Stimulated activated CD4-positive, alpha-beta T cell treated with anti-CD3 and anti-CD28 coated beads, Interleukin-4, amount 100 ng/mL, for 24 hours (primary cell): Measurements from ENCODE around the gene DNMT3L.
"Not testable (repeated sequence)": the region's sequence is repeated elsewhere in the genome, so short reads cannot be mapped to it uniquely, and the experiment has no call there.

Experiments
- DNase-seq: peaks from one replicate; pipeline ENCODE4 v3.0.0-alpha.2; 2020

Gene DNMT3L

GRCh38 chr21:44261675-44262295 is at the start of gene DNMT3L:
TSS of gene DNMT3L (minus strand) at chr21:44261897. CDS start at chr21:44261259, 638 bp downstream.
- DNase-seq = no peak

- DNase-seq = no peak
Measured at GRCh38 chr21:44310628-44311507, 49.2 kb upstream of the DNMT3L start.

DNA sequence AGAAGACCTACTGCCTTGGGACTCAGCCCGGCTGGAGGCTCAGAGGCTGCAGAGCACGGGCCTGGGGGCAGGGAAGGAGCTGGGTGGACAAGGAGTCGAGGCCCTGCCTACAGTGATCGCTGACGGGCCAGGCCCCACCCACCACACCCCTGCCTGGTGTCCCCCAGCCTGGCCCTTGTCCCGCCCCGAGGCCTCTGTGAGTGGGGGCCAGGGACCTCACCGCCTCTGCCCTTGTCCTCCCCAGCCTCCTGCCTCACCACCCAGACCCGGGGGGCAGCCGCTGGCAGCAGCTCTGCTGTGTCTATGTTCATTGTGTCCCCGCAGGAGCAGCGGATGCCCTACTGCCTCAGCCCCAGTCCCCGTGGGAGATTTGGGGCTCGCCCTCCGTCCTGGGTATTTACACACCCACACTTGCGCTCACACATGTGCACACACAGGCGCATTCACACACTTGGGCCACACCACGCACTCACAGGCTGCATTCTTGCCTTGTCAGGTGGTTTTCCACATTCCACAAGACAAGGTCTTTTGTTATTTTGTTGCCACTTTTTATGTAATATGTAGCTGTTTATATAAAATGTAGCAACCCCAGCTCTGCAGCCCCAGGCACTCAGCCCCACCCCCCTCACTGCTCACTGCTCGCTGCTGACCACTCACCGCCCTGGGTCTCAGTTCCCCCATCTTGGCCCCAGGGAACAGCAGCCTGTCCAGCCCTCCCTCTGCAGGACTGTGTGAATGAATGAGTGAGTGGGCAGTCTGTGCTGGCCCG is 45.4 kb upstream of the DNMT3L start:
- no peak for DNase-seq

DNA sequence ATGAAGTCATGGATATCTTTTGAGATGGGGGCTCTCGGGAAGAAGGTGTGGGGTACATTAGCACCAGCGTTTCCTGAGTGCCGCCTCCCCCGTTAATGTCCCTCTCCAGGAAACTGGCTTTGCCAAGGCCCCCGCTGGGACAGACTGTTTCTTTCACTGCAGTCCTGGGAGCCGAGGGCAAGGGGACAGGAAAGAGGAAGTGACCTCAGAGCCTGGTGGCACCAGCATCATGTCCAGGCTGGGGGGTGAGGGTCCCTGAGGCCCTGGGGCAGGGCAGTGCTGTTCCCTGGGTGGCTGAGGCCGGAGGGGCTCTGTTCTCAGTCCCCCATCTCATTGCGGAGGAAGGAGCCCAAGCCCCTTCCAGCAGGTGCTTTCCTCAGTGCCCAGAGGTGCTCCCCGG is 44.0 kb upstream of the DNMT3L start:
- no peak for DNase-seq

DNA sequence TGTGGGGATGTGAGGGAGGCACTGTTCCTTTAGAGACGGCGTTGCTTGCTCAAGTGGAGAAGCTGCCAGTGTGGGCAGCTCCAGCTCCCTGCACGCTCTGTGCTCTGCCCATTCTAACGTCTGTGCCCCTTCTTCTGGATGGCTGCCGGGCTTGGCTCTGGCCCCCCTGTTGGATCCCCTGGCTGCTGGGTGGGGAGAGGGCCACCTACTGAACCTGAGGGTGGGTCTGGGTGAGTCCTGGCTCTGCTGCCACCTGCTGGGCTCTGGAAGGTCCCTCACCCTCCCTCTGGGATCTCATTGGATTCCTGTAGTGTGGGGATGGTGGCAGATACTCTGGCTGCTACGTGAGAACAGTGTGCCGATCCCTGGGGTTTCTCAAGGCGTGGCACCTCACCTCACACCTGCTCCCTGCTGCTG is 43.2 kb upstream of the DNMT3L start:
- peak; percentile 57 for DNase-seq

GRCh38 chr21:44304011-44304616 is 42.4 kb upstream of the DNMT3L start:
- DNase-seq = no peak

DNA sequence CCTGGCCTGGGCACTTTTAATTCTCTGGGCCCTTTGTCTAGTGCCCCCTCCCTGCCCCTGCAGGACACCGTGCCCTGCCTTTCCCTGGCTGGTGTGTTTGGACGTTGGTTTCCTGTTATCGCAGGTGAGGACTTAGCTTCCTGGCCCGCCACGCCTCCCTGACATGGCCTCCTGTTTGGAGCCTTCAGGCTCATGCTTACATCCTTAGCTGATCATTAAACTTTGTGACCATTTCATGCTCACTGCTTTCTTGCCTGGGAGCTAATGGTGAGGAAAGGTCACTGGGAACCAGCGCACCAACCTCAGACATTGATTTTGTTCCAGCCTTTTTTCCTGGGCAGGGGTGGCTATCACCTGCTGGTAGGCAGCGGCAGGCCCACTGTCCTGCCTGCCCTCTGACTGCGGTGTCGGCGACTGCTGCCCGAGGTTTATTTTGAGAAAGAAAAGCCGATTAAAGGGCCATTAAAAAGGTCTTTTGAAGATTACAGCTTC is 41.8 kb upstream of the DNMT3L start:
- DNase-seq = no peak

- not testable (repeated sequence) for DNase-seq
Measured at GRCh38 chr21:44302573-44303401, 41.1 kb upstream of the DNMT3L start.

DNA sequence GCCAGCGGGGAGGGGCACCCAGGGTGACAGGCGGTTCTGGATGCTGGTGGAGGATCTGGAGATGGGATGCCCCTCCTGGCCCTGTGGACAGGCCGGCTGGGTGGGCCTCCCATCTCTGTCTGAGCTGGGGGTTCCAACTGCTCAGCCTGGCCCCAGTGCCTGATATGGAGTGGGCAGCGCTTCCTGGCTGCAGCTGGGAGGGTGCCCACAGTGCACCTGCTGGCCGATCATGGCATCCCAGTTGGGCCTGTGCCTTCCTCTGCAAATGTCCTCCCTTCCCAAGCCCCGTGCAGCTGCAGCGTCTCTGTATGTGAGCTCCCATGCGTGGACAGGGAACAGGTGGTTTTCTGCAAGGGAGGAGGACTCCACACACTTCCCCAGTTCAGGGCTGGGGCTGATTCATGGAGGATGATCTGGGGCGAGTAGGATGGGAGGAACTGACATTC is 40.3 kb upstream of the DNMT3L start:
- no peak for DNase-seq

GRCh38 chr21:44301141-44301540 is 39.4 kb upstream of the DNMT3L start:
- no peak for DNase-seq

- peak; percentile 59 for DNase-seq
Measured at GRCh38 chr21:44300262-44300959, 38.7 kb upstream of the DNMT3L start.

DNA sequence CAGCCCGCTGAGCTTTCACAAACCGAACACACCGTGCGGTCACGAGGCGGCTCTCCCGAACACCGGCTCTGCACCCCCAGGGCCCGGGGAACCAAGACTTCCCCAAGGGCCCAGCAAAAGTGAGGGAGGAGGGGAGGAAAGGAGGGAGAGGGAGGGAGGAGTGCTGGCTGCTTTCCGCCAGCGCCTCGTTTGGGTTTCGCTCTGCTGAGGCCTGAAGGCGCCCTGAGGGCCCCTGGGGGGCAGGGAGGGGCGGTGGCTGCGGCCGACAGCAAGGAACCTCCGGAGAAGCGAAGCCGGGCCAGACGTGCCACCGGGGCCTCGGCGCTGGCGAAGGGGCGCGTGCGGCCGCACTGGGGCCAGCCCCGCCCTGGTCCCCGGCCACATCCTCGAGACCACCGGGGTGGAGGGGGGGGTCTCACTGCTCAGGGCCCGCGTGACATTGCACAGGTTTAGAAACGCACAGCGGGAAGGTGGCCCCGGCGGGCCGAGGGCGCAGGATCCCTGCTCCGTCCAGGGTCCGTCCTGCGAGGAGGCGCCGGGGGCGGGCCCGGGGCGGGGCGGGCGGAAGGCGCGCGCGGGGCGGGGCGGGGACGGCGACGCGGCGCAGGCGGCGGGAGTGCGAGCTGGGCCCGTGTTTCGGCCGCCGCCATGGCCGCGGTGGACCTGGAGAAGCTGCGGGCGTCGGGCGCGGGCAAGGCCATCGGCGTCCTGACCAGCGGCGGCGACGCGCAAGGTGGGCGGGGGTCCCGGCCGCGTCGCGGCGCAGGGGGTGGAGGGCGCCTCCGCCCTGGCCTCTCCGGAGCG is 38.0 kb upstream of the DNMT3L start, which contains the start of gene PFKL:
PFKL (plus strand) TSS at position 596 of the 804 bp plus-strand sequence; CDS start at position 649, 53 bp downstream.
- peak; percentile 54 for DNase-seq

GRCh38 chr21:44299085-44299457 is 37.4 kb upstream of the DNMT3L start:
- DNase-seq = no peak

- no peak for DNase-seq
Measured at GRCh38 chr21:44298301-44298700, 36.6 kb upstream of the DNMT3L start.

DNA sequence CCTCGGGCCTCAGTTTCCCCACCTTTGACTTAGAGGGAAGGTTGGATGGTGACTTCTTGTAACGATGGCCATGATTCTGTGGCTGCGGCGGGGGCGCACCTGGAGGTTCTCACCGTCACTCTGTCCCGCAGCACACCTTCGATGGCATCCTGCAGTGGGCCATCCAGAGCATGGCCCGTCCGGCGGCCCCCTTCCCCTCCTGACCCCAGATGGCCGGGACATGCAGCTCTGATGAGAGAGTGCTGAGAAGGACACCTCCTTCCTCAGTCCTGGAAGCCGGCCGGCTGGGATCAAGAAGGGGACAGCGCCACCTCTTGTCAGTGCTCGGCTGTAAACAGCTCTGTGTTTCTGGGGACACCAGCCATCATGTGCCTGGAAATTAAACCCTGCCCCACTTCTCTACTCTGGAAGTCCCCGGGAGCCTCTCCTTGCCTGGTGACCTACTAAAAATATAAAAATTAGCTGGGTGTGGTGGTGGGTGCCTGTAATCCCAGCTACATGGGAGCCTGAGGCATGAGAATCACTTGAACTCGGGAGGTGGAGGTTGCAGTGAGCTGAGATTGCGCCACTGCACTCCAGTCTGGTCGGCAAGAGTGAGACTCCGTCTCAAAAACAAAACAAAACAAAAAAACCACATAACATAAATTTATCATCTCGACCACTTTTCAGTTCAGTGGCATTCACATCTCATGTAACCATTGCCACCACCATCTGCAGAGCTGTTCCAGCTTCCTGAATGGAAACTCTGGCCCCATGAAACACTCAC is 36.0 kb upstream of the DNMT3L start:
- peak; percentile 79 for DNase-seq

- DNase-seq = no peak
Measured at GRCh38 chr21:44296916-44297315, 35.2 kb upstream of the DNMT3L start.

DNA sequence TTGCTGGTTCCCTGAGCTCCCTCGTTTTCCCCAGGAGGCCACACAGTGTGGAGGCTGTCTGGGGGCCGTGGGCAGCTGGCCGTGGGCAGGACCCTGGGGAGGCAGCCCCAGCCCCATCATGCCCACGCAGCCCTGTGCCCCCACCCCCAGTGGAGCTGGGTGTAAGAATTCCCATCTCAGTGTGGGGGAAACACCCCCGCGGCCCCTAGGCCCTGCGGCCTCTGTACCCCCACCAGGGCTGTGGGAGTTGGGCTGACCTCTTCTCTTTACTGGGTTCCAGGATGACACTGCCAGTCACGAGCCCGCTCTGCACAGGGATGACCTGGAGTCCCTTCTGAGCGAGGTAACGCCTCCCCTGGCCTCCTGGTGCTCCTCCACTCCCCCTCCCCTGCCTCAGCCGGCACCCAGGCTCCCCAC is 34.4 kb upstream of the DNMT3L start:
- DNase-seq = no peak

DNA sequence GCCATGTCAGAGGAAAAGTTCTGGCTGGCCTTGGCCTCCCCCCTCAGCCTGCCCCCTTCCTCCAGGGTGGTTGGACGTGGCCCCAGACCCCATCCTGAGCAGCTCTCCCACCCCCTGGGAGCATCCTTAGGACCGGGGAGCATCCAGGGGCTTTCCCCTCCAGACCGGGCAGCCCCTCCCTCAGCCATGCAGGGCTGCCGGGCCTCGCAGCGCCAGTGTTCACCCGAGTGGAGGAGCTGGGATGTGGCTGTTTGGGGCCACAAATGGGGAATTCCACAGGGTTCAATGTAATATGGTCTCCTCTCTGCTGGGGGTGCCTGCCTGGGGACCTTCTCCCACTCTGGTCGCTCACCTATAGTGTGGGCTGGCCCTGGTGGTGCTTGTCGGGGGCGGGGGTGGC is 33.9 kb upstream of the DNMT3L start:
- DNase-seq = no peak

DNA sequence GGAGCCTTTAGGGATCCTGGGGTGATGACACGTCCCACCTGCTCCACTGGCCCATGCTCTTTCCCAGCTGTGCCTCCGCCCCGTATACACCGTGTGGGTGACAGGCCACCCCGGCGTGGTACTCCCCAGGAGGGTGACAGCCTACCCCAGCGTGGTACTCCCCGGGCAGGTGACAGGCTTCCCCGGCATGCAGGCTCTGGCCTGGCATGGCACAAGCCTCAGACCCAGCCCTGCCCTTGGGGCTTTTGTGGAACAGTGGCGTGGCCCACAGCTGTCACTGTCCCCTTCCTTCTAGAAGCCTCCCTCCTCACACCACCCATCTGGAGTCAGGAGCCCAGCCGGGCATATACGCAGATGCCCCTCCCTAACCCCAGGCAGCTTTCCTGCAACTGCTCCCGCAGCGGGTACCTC is 33.5 kb upstream of the DNMT3L start:
- DNase-seq = no peak
